Adrenal gland (tissue), 12 donors: ENCODE results near the gene SLCO1B1. TPM values are rescaled to one million over a fixed set of nuclear protein-coding genes. Genes with fewer than 3 reads are reported as not detected.
"Not testable (repeated sequence)": the region's sequence is repeated elsewhere in the genome, so short reads cannot be mapped to it uniquely, and the experiment has no call there.

Experiments
- DNase-seq, 7 donors: peaks; one replicate each; pipeline ENCODE4 v3.0.0-alpha.2; 2019 to 2020
- H3K27ac ChIP-seq, 5 donors: fragments of 200-600 bp; sonication (generic) in 4 of 5; 1 replicate in 3 of 5; 2 replicates in 2 of 5; pipeline versions ENCODE4 v1.5.1 to v1.8.0; 2016 to 2020; ENCODE audit warnings: mild to moderate bottlenecking in 1 of 5
- H3K27me3 ChIP-seq: fragments of 200-600 bp; 2 replicates; pipeline ENCODE4 v1.8.0; 2021
- H3K36me3 ChIP-seq, 2 donors: fragments of 200-600 bp; replicated peaks in 1 of 2; 1 replicate in 1 of 2; 2 replicates in 1 of 2; pipeline versions ENCODE4 v1.5.1 to v1.8.0; 2018 to 2022
- H3K4me1 ChIP-seq, 2 donors: fragments of 200-600 bp; replicated peaks in 1 of 2; 1 replicate in 1 of 2; 2 replicates in 1 of 2; pipeline versions ENCODE4 v1.5.1 to v1.8.0; 2018 to 2021
- H3K4me3 ChIP-seq, 4 donors: fragments of 200-600 bp; sonication (generic) in 3 of 4; one replicate each; pipeline ENCODE4 v1.5.1; 2016 to 2018
- H3K9me3 ChIP-seq, 3 donors: fragments of 200-600 bp; sonication (generic) in 1 of 3; replicated peaks in 1 of 3; 1 replicate in 2 of 3; 2 replicates in 1 of 3; pipeline versions ENCODE4 v1.5.1 to v1.8.0; 2016 to 2021
- CTCF ChIP-seq, 6 experiments: fragments of 450-650 bp in 4 of 6; fragments of 200-600 bp in 2 of 6; sonication (generic) in 1 of 6; IDR thresholded peaks; 1 replicate in 5 of 6; 2 replicates in 1 of 6; pipeline versions ENCODE4 v1.5.1 to v1.8.0; 2016 to 2021; ENCODE audit warnings: antibody characterized with exemption in 6 of 6, mild to moderate bottlenecking in 2 of 6, moderate library complexity in 1 of 6
- POLR2A ChIP-seq, 2 donors: fragments of 450-650 bp; IDR thresholded peaks; one replicate each; pipeline ENCODE4 v1.6.1; 2017; ENCODE audit warnings: antibody characterized with exemption in 2 of 2, mild to moderate bottlenecking in 2 of 2, moderate library complexity in 1 of 2
- WGBS, 4 donors: extraction: QIAGEN DNeasy Blood & Tissue Kit in 2 of 4; methylation state at CpG; one replicate each; pipeline versions ENCODE4 v1.1.5 to v1.1.7; 2013 to 2017; 5-methylcytosine and 5-hydroxymethylcytosine counted together
- intact Hi-C, 2 donors: fragments of 100-400 bp; cut with DNase I; formaldehyde crosslinking; loops; one replicate each; pipeline versions ENCODE4 v1.14.1 to v1.15.0; 2022 to 2023
- polyA plus RNA-seq, 3 donors: library from polyadenylated mRNA; stranded (reverse); fragments of 200-250 nt in 2 of 3; fragments of 350-450 nt in 1 of 3; fragmentation: Illumina TruSeq in 1 of 3; extraction: RNeasy Lipid Tissue Mini Kit (QIAGEN cat#74804) in 1 of 3; gene quantifications; one replicate each; pipeline ENCODE4 v1.2.3, GENCODE V29; 2013 to 2014
- total RNA-seq, 9 donors: library from RNA; depleted of rRNA in 4 of 9; stranded (reverse); fragments of >200 nt in 4 of 9; fragments of 120-200 nt in 1 of 9; fragmentation: NEBNext Ultra II Directional in 1 of 9; extraction: Animal tissue kit (Norgen Biotek cat#: 25700) in 1 of 9; gene quantifications; one replicate each; pipeline versions ENCODE4 v1.1.0 to v1.2.4, GENCODE V29; 2013 to 2023
- donor health status: healthy with polysubstance abuse.
- donor health status: Bipolar disorder and iron deficiency.
- donor health status: DM: yes; HTN: yes; CAD: no.
- donor health status: DM: no; HTN: no; CAD: no.
- donor health status: DM: no; HTN: no; CAD: no.
- donor health status: DM: yes; HTN: yes; CAD: no.

The SLCO1B1 gene
- total and polyA plus RNA-seq, 12 donors = not detected

GRCh38 chr12:21144309-21144708 is 13.3 kb downstream of the SLCO1B1 start:
- H3K4me1 ChIP-seq = no peaks in the 10 kb centered on the region
- no peak overlapping the region for H3K27ac ChIP-seq
- H3K27me3 ChIP-seq = no peaks in the 10 kb centered on the region
- no peak for TF ChIP-seq POLR2A (IDR thresholded peaks at IDR 0.05)
- no peak for TF ChIP-seq CTCF (IDR thresholded peaks at IDR 0.05)
- no peak overlapping the region for H3K4me3 ChIP-seq
- intact Hi-C loops = no loop called here
- no peaks in the 10 kb centered on the region for H3K9me3 ChIP-seq
- H3K36me3 ChIP-seq = no peaks in the 10 kb centered on the region
- DNase-seq = no peak

- intact Hi-C loops, H3K9me3 ChIP-seq, H3K36me3 ChIP-seq, H3K4me3 ChIP-seq, DNase-seq, H3K27ac ChIP-seq, H3K27me3 ChIP-seq, H3K4me1 ChIP-seq: not testable (repeated sequence)
- WGBS, 4 donors = 66 to 100% (median 80%) methylated on average over 1 to 5 of the region's 5 CpGs
Observed at GRCh38 chr12:21149861-21150260, 18.9 kb downstream of the SLCO1B1 start.

GRCh38 chr12:21151184-21151583 is 20.2 kb downstream of the SLCO1B1 start:
- DNase-seq = no peak
- Histone ChIP-seq H3K4me1 (no peaks in the 10 kb centered on the region), H3K27me3 (no peaks in the 10 kb centered on the region), H3K27ac (no peak overlapping the region), H3K4me3 (no peak overlapping the region), H3K9me3 (no peaks in the 10 kb centered on the region), H3K36me3 (no peaks in the 10 kb centered on the region)
- intact Hi-C loops = no loop called here
- no peak for TF ChIP-seq CTCF (IDR thresholded peaks at IDR 0.05)
- TF ChIP-seq POLR2A (IDR thresholded peaks at IDR 0.05) = no peak
- 81 to 85% (median 84%) methylated on average over 3 of the region's 3 CpGs for WGBS, 4 donors

DNA sequence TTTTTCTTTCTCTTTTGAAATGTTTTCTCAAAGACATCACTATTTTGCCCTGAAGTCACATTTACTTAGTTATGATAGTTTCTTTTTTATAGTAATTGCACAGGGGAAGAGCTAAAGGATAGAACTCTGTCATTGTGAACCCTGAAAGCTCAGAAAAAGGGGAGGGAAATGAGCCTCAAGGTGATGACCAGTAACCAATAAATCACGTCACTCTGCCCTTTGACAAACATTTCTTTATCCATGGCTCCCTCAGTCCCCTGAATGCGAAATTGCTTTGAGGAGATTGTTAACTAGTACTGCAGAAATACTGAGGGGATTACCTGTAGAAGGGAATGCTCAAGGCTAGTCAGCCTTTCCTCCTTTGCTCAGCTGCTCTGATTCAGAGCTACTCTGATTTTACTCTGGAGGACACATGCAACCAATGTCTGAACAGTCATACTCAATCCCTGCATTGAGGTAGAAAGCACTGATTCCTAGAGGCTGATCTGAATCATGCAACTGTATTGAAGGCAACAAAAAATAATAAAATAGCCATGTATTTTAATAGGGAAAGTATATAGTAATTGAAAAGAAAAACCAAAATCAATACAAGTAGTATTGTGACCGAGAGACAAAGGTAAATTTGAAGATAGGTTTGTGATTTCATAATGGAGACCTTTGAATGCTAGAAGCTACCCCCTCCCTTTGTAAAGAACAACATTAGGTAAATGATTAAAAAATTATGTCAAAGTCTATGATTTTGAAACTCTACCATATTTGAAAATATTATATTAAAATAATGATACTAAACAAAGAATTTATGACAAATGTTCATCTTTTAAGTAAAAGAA is 24.7 kb downstream of the SLCO1B1 start:
- intact Hi-C loops = no loop called here
- H3K4me1 ChIP-seq = no peaks in the 10 kb centered on the region
- TF ChIP-seq POLR2A (IDR thresholded peaks at IDR 0.05) (no peak), CTCF (IDR thresholded peaks at IDR 0.05) (no peak)
- no peaks in the 10 kb centered on the region for H3K9me3 ChIP-seq
- H3K36me3 ChIP-seq = no peaks in the 10 kb centered on the region
- WGBS, 4 donors = 60 to 67% (median 63%) methylated on average over 3 of the region's 3 CpGs
- H3K27ac ChIP-seq = no peak overlapping the region
- H3K27me3 ChIP-seq = no peaks in the 10 kb centered on the region
- H3K4me3 ChIP-seq = no peak overlapping the region
- DNase-seq = no peak

- intact Hi-C loops = no loop called here
- no peaks in the 10 kb centered on the region for H3K9me3 ChIP-seq
- 46 to 55% (median 53%) methylated on average over 4 of the region's 4 CpGs for whole genome bisulfite sequencing, 4 donors
- TF ChIP-seq POLR2A (IDR thresholded peaks at IDR 0.05) (no peak), CTCF (IDR thresholded peaks at IDR 0.05) (no peak)
- H3K27me3 ChIP-seq = no peaks in the 10 kb centered on the region
- no peak overlapping the region for H3K27ac ChIP-seq
- H3K36me3 ChIP-seq = no peaks in the 10 kb centered on the region
- no peak for DNase-seq
- H3K4me3 ChIP-seq = no peak overlapping the region
- no peaks in the 10 kb centered on the region for H3K4me1 ChIP-seq
Observed at GRCh38 chr12:21165048-21165447, 34.1 kb downstream of the SLCO1B1 start.
